Hepatocyte (in vitro differentiated cells): ENCODE data around the gene PRM2. TPM values are rescaled to one million over a fixed set of nuclear protein-coding genes. Genes with fewer than 3 reads are reported as not detected.
"Not testable (repeated sequence)": the region's sequence is repeated elsewhere in the genome, so short reads cannot be mapped to it uniquely, and the experiment has no call there.

Experiments used
- DNase-seq: peaks from one replicate; pipeline ENCODE4 v3.0.0-alpha.2; 2016; ENCODE audit warnings: low spot score
- H2AFZ ChIP-seq: fragments of 200-600 bp; sonication (generic); 2 replicates; pipeline ENCODE4 v1.6.0; 2016; ENCODE audit warnings: antibody characterized with exemption, mild to moderate bottlenecking
- H3K27ac ChIP-seq: fragments of 200-600 bp; sonication (generic); 2 replicates; pipeline ENCODE4 v1.5.1; 2016; ENCODE audit warnings: mild to moderate bottlenecking
- H3K27me3 ChIP-seq: fragments of 200-600 bp; sonication (generic); 2 replicates; pipeline ENCODE4 v1.6.1; 2016
- H3K36me3 ChIP-seq: fragments of 200-600 bp; sonication (generic); replicated peaks from 2 replicates; pipeline ENCODE4 v1.5.1; 2016; ENCODE audit warnings: low read depth; ENCODE audit not compliant: insufficient read depth
- H3K4me1 ChIP-seq: fragments of 200-600 bp; sonication (generic); 2 replicates; pipeline ENCODE4 v1.5.1; 2016; ENCODE audit warnings: mild to moderate bottlenecking, moderate library complexity; ENCODE audit not compliant: insufficient read depth
- H3K4me2 ChIP-seq: fragments of 200-600 bp; sonication (generic); 2 replicates; pipeline ENCODE4 v1.6.0; 2016
- H3K4me3 ChIP-seq: fragments of 200-600 bp; sonication (generic); 2 replicates; pipeline ENCODE4 v1.5.1; 2016; ENCODE audit warnings: mild to moderate bottlenecking
- H3K79me2 ChIP-seq: fragments of 200-600 bp; sonication (generic); 2 replicates; pipeline ENCODE4 v1.6.0; 2017; ENCODE audit warnings: mild to moderate bottlenecking
- H3K9me2 ChIP-seq: fragments of 200-600 bp; sonication (generic); replicated peaks from 2 replicates; pipeline ENCODE4 v1.6.0; 2017; ENCODE audit warnings: mild to moderate bottlenecking; ENCODE audit not compliant: insufficient read depth
- H3K9me3 ChIP-seq: fragments of 200-600 bp; sonication (generic); 2 replicates; pipeline ENCODE4 v1.5.1; 2016; ENCODE audit warnings: low read depth, mild to moderate bottlenecking
- H4K20me1 ChIP-seq: fragments of 200-600 bp; sonication (generic); 2 replicates; pipeline ENCODE4 v1.6.0; 2016; ENCODE audit warnings: mild to moderate bottlenecking; ENCODE audit not compliant: insufficient read depth, poor library complexity, severe bottlenecking
- CTCF ChIP-seq: fragments of 200-600 bp; sonication (generic); IDR thresholded peaks from 2 replicates; pipeline ENCODE4 v1.5.1; 2016; ENCODE audit warnings: antibody characterized with exemption, mild to moderate bottlenecking; ENCODE audit not compliant: poor library complexity
- EZH2 ChIP-seq: fragments of 200-600 bp; sonication (generic); IDR thresholded peaks from 2 replicates; pipeline ENCODE4 v1.6.1; 2016; ENCODE audit warnings: antibody characterized with exemption, mild to moderate bottlenecking, borderline replicate concordance
- EZH2phosphoT487 ChIP-seq: fragments of 200-600 bp; sonication (generic); IDR thresholded peaks from one replicate; pipeline ENCODE4 v1.6.1; 2018; ENCODE audit warnings: antibody characterized with exemption, mild to moderate bottlenecking, low read depth, moderate library complexity; ENCODE audit not compliant: unreplicated experiment, severe bottlenecking
- WGBS: methylation state at CpG from one replicate; pipeline ENCODE4 v1.1.6; 2016; ENCODE audit warnings: low lambda C conversion rate; ENCODE audit errors: missing lambda C conversion rate; 5-methylcytosine and 5-hydroxymethylcytosine counted together
- polyA plus RNA-seq: library from polyadenylated mRNA; unstranded; fragments of >200 nt; fragmentation: Nextera tagmentation; extraction: Ambion mirVana; gene quantifications from 2 replicates; pipeline ENCODE4 v1.2.1, GENCODE V29; 2016
- total RNA-seq: library from RNA; depleted of rRNA; stranded (reverse); fragments of >200 nt; gene quantifications from 2 replicates; pipeline ENCODE4 v1.2.3, GENCODE V29; 2014

The PRM2 gene
- total and polyA plus RNA-seq, 2 experiments from 2014 or later: not detected

GRCh38 chr16:11299865-11300559, 23.7 kb upstream of the PRM2 start:
- Histone ChIP-seq H2AFZ (no peak overlapping the region), H3K4me2 (no peak overlapping the region), H3K9me2 (no peaks in the 10 kb centered on the region), H3K27me3 (no peaks in the 10 kb centered on the region), H3K79me2 (no peaks in the 10 kb centered on the region), H4K20me1 (no peaks in the 10 kb centered on the region), H3K9me3 (no peaks in the 10 kb centered on the region), H3K27ac (no peak overlapping the region), H3K36me3 (no peaks in the 10 kb centered on the region), H3K4me3 (no peak overlapping the region), H3K4me1 (peaks cover 48% of the 10 kb centered on the region)
- no peak for DNase-seq
- TF ChIP-seq EZH2phosphoT487 (no peak), CTCF (no peak), EZH2 (no peak)
- 79% methylated on average over 6 of the region's 6 CpGs for WGBS

GRCh38 chr16:11298950-11299547, 22.8 kb upstream of the PRM2 start:
- not testable (repeated sequence) for H3K27ac ChIP-seq
- 85% methylated on average over 13 of the region's 13 CpGs for WGBS

GRCh38 chr16:11298143-11298900, 22.0 kb upstream of the PRM2 start:
- peaks cover 41% of the 10 kb centered on the region for H3K4me1 ChIP-seq
- H3K79me2 ChIP-seq: no peaks in the 10 kb centered on the region
- no peaks in the 10 kb centered on the region for H4K20me1 ChIP-seq
- peak overlapping the region; percentile 83 for H3K27ac ChIP-seq
- H3K27me3 ChIP-seq: no peaks in the 10 kb centered on the region
- peak overlapping the region; percentile 62 for H3K4me2 ChIP-seq
- WGBS: 81% methylated on average over 5 of the region's 5 CpGs
- H3K36me3 ChIP-seq: no peaks in the 10 kb centered on the region
- no peak overlapping the region for H3K4me3 ChIP-seq
- no peaks in the 10 kb centered on the region for H3K9me3 ChIP-seq
- H2AFZ ChIP-seq: no peak overlapping the region
- DNase-seq: no peak
- H3K9me2 ChIP-seq: no peaks in the 10 kb centered on the region
- TF ChIP-seq EZH2phosphoT487 (no peak), EZH2 (no peak), CTCF (no peak)

More at GRCh38 chr16:11298950-11299547, 22.8 kb upstream of the PRM2 start:
- H3K4me3 ChIP-seq, H3K79me2 ChIP-seq, H2AFZ ChIP-seq, H3K9me2 ChIP-seq, H3K36me3 ChIP-seq, H3K27me3 ChIP-seq, H3K4me2 ChIP-seq, DNase-seq, H3K9me3 ChIP-seq, H4K20me1 ChIP-seq: not testable (repeated sequence)
- H3K4me1 ChIP-seq: peaks cover 48% of the 10 kb centered on the region
